Right renal cortex interstitium (tissue), 3 donors: Measurements from ENCODE around the gene ERCC1. TPM values are rescaled to one million over a fixed set of nuclear protein-coding genes. Genes with fewer than 3 reads are reported as not detected.

Source experiments
- DNase-seq, 3 donors: peaks; one replicate each; pipeline ENCODE4 v3.0.0-alpha.2; 2013; ENCODE audit warnings: low read depth in 3 of 3, low spot score in 2 of 3
- polyA plus RNA-seq, 3 donors: library from polyadenylated mRNA; unstranded; fragments of 120-200 nt; gene quantifications; one replicate each; pipeline ENCODE4 v1.2.1, GENCODE V29; 2013; ENCODE audit not compliant: insufficient read length in 3 of 3

The ERCC1 gene
- polyA plus RNA-seq, 3 donors, result 62.5 to 68.7 (median 68.7) TPM

DNA sequence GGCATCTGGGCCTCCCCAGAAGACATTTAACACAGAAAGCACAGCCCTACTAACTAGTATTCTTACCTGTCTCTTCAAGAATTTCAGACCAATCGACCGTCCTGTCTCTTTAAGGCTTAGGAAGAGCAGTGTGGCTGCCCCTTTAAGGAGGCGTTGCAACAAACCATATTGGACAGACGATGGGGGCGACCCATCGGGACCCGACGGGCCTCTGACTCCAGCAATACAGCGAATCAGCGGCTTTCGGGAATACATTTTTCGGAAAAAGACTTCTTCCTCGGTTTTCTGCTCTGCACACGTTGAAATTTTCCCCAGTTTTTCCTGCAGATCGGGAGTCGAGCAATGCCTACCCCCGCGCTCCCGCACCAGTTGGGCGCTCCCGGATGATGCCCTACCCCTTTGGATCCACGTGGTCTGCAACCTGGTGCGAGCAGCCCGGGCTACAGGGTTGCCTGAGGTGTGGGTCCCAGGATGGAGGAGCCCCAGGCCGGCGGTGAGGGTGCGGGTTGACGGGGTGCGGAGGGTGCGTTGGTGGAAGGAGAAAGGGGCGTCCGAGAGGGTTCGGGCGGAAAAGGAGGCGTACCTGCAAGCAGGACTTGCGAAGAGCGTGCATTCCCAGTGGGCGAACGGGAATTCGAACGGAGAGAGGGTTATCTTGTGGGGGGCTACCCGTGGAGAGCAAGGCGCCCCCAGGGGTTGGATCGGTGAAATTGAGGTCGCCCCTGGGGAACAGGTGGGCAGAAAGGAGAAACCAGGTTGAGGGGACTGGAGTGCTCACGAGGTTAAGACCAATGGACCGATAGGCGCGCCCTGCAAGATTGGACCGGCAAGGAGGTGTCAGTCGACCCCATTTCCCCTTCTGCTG, 17.3 kb downstream of the ERCC1 start, which contains the start of gene POLR1G:
POLR1G (plus strand) TSS at position 419 of the 865 bp plus-strand sequence; CDS start at position 472, 53 bp downstream.
- DNase-seq, result peak in 2 of 3 donors; percentile 75 to 91

GRCh38 chr19:45405435-45406225, 18.1 kb downstream of the ERCC1 start:
- peak in 1 of 3 donors; percentile 72 for DNase-seq

DNA sequence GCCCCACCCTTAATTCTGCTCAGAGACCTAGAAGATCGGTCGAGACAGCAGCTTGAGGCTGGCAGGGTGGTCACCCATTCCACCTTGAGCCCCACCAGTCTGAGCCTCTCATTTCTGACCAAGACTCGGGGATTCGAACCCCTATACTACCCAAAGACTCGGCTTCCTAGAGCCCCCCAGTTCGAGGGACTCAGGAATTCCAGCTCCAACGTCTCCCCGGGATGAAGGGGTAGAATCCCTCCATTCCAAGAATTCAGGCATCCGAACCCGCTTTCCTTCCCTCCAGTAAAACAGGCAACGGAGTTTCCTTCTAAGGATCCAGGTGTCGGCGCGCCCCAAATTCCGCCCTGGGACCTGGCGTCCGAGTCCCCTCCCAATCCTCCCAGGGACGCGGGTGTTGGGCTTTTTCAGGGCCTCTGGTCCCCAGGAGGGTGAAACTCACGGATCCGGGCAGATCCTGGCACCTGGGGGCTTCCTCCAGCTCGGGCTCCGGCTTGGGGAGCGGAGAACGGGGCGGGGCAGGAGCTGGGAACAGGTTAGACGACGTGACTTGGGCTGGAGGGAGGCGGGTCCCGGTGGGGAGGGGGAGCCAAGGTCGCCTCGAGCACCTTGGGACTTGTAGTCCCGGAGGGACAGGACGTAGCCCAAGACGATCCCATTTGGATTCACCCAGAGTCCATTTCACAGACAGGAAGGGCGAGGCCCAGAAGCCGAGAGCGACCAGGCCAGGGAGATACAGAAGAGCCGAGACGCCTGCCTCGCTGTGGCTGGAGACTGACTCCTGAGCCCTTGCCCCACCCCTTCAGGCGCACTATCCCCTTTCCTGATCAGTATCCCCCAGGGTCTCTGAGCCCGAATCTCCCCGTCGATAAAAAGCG, 18.9 kb downstream of the ERCC1 start, which contains the start of gene PPP1R13L:
PPP1R13L (minus strand) TSS at position 513 of the 878 bp plus-strand sequence. CDS start 6,751 bp downstream, outside the sequence.
- no peak for DNase-seq

DNA sequence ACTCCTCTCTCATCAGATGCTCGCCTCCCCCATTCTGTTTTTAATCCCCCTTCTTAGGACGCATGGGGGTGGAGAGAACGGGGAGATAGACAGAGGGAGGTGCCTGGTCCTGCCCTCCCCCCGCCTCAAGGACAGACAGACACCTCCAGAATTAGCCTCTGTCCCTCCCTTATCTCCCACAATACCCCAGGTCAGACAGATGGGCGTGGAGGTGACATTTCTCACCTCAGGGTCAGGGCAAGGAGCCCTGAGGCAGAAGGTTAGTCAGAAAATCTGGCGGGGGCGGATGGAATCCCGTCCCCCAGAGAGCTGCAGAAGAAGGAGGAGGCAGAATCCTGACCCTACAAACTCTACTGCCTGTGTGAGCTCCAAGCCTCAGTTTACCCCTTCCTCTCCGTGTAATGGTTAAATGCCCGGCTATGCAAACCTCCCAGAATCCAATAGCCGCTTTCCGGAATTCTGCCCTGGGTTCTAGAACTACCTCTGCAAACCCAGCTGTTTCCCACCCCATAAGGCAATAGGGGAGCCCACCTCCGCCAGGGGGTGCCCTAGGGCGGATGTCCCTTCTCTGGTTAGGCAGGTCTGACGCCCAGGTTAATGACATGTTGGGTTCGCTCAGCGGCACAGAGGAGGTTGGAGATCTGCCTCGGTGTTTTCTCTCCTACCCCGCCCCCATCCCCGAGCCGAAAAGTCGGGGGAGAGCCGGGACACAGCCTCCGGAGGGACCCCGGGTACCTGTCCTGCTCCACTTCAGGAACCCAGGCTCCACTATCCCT, 19.7 kb downstream of the ERCC1 start:
- no peak for DNase-seq

DNA sequence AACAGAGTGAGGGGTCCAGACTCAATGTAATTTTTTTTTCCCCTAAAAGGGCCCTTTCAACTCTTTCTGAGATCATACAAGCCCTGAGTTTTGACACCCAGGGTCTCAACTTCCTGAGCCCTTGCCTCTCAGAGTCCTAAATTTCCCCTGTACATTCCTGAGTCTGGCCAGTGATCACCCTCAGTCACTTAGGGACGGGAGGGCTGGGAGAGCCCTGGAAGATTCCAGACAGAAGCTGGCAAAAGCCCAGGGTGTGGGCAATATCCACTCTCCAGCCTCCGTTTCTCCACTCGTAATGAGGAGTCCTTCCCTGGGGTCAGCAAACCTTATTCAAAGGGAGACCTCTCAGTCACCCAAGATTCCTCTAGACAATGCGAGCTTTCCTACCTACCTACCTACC, 20.4 kb downstream of the ERCC1 start:
- no peak for DNase-seq

DNA sequence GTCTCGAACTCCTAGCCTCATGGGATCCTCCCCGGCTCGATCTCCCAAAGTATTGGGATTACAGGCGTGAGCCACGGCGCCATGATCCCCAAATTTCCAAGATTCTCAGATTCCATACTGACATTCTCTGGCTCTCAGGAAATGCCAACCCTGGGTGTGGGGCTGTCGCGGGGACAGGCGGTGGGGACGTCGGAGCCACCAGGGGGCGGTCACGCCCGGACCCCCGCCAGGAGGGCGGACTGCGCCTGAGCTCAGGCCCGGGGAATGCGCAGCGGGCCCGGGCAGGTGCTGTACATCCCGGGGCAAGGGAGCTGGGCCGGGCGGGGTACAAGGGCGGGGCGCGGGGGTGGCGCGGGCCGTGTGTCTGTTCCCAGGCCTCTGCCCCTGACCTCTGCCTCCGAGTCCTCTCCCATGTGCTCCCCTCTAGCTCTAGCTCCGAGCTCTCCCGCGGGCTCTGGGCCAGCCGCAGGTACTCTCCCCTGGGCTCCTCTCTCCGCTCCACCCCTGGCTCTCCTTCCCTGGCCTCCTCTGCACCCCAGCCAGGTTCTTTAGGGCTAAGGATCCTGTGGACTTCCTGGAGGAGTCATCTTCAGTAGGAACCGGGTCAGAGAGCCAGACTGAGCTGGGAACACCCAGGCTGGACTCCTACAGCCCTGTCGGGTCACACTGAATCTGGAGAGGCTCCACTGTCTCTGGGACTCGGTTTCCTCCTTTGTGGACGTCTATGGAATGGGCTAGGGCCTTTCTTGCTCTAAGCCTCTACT, 21.2 kb downstream of the ERCC1 start:
- DNase-seq, result no peak

DNA sequence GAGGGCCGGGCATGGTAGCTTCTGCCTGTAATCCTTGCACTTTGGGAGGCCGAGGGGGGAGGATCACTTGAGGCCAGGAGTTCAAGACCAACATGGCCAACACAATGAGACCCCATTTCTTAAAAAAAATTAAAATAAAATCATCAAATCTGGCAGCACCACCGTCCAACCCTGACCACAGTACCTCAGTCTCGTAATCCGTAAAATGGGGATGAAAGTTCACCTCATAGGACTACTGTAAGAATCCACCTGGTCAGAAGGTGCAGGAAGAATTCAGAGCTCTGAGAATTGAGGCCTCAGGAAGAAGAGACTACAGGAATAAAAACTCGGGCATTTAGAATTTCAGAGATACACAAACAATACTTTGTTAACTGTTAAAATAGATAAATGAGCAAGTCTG, 21.9 kb downstream of the ERCC1 start:
- no peak for DNase-seq

DNA sequence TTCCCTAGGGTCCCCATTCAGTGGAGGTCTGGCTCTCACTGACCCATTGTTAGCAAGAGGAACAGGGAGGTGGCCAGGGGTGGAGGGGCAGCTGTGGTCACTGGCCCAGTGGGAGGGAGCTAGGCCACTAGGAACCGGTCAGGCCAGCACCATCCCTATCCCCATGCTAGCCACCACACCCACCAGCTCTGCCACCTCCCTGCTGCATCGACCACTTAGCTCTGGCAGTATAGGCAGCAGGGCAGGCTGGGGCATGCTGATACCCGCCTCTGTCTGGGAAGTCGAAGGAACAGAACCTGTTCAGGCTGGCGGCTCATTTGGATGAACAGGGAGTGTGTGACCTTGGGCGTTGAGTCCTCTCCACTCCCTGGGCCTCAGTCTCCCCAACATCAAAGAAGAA, 23.5 kb downstream of the ERCC1 start:
- no peak for DNase-seq

GRCh38 chr19:45395821-45396617, 27.7 kb downstream of the ERCC1 start:
- DNase-seq, result no peak

GRCh38 chr19:45391871-45392665, 31.6 kb downstream of the ERCC1 start:
- no peak for DNase-seq

DNA sequence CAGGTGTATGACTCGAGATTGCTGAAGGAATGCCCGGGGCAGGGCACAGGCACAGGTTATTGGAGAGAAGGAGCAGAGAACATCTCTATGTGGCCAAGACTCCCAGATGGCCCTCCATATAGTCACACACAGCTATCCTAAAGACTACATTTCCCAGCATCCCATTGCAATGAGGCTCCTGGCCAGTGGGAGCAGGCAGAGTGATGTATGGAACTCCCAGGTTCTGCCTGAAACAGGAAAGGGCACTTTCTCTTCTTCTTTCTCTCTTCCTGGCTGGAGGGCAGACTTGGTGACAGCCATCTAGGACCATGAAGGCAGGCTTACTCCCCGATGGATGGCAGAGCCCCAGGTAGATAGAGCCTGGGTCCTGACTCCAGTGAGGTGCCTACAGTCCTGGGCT, 32.4 kb downstream of the ERCC1 start:
- no peak for DNase-seq

GRCh38 chr19:45385392-45386221, 38.1 kb downstream of the ERCC1 start:
- no peak for DNase-seq

DNA sequence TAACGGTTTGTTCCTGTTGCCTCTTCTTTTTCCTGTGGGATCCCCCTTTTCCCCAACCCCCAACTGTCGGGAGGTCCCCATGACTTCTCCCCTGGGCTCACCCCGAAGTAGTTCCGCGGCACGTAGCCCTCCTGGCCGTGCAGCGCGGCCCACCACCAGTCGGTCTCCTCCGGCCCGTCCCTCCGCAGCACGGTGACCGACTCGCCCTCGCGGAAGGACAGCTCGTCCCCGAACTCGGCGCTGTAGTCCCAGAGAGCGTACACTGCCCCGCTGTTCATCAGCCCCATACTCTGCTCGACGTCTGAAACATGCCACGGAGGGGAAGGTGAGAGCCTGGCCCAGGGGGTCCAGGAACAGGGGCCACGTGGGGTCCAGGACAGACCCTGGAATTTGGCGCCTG, 41.3 kb downstream of the ERCC1 start:
- no peak for DNase-seq

DNA sequence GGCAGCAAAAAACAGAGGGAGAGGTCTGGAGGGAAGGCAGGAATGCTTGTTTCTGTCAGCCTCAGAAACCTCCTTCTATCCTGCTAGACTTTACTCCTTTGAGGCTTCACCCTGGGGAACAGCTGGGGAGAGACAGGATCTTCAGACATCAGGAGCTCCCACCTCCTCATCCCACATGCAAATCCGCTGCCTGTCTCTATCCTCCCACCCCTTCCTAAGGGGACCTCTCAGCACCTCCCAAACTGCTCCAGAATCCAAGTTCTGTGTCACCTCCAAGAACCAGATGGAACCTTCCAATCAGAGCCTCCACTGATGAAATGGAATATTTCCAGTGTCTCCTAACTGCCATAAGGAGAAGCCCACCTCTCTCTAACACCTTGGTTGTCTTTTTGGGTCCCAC, 43.6 kb downstream of the ERCC1 start:
- DNase-seq, result no peak

- peak in 2 of 3 donors; percentile 5 to 50 for DNase-seq
Observed at GRCh38 chr19:45376045-45376724, 47.5 kb downstream of the ERCC1 start.
